Liver (tissue), 9 donors: ENCODE results near the gene MEGF11. TPM values are rescaled to one million over a fixed set of nuclear protein-coding genes. Genes with fewer than 3 reads are reported as not detected.
"Not testable (repeated sequence)": the region's sequence is repeated elsewhere in the genome, so short reads cannot be mapped to it uniquely, and the experiment has no call there.

Experiments used
- DNase-seq: peaks from one replicate; pipeline ENCODE4 v3.0.0-alpha.2; 2017; ENCODE audit warnings: low spot score
- H3K27ac ChIP-seq, 2 donors: one replicate each; pipeline ENCODE4 v1.7.0; 2013; ENCODE audit warnings: inconsistent platforms in 2 of 2, low read length in 2 of 2, control low read depth in 1 of 2, low read depth in 1 of 2, mild to moderate bottlenecking in 1 of 2
- H3K27me3 ChIP-seq, 4 donors: one replicate each; pipeline versions ENCODE4 v1.6.1 to v1.7.0; 2013; ENCODE audit warnings: low read length in 3 of 4, inconsistent platforms in 1 of 4, mild to moderate bottlenecking in 1 of 4, moderate library complexity in 1 of 4; ENCODE audit not compliant: control insufficient read depth in 4 of 4, insufficient read depth in 4 of 4
- H3K36me3 ChIP-seq, 4 donors: one replicate each; pipeline versions ENCODE4 v1.6.1 to v1.7.0; 2013; ENCODE audit warnings: low read length in 3 of 4, mild to moderate bottlenecking in 3 of 4, low read depth in 1 of 4, moderate library complexity in 1 of 4; ENCODE audit not compliant: control insufficient read depth in 4 of 4, insufficient read depth in 3 of 4
- H3K4me1 ChIP-seq, 4 donors: one replicate each; pipeline versions ENCODE4 v1.6.1 to v1.7.0; 2013; ENCODE audit warnings: low read length in 3 of 4, mild to moderate bottlenecking in 3 of 4, moderate library complexity in 1 of 4; ENCODE audit not compliant: control insufficient read depth in 4 of 4, insufficient read depth in 4 of 4
- H3K4me3 ChIP-seq, 3 donors: one replicate each; pipeline versions ENCODE4 v1.6.1 to v1.7.0; 2013; ENCODE audit warnings: low read length in 3 of 3, control low read depth in 1 of 3, low read depth in 1 of 3, mild to moderate bottlenecking in 1 of 3
- H3K9ac ChIP-seq, 2 donors: one replicate each; pipeline ENCODE4 v1.7.0; 2013; ENCODE audit warnings: low read length in 2 of 2, mild to moderate bottlenecking in 2 of 2, moderate library complexity in 2 of 2, control low read depth in 1 of 2, low read depth in 1 of 2
- H3K9me3 ChIP-seq, 4 donors: one replicate each; pipeline versions ENCODE4 v1.6.1 to v1.7.0; 2013; ENCODE audit warnings: low read length in 3 of 4; ENCODE audit not compliant: control insufficient read depth in 4 of 4
- ATF3 ChIP-seq: IDR thresholded peaks from 2 replicates; pipeline ENCODE4 v1.6.1; 2016; ENCODE audit warnings: antibody characterized with exemption
- EGR1 ChIP-seq, 2 donors: IDR thresholded peaks; 2 replicates each; pipeline ENCODE4 v1.6.1; 2016 to 2018; ENCODE audit warnings: antibody characterized with exemption in 2 of 2, low read depth in 2 of 2
- FOXA1 ChIP-seq: IDR thresholded peaks from 2 replicates; pipeline ENCODE4 v1.6.1; 2016; ENCODE audit warnings: antibody characterized with exemption
- GABPA ChIP-seq, 2 donors: IDR thresholded peaks in 1 of 2; conservative IDR thresholded peaks in 1 of 2; 2 replicates each; pipeline ENCODE4 v1.6.1; 2016; ENCODE audit warnings: antibody characterized with exemption in 2 of 2, mild to moderate bottlenecking in 1 of 2, moderate library complexity in 1 of 2
- HNF4A ChIP-seq, 2 donors: conservative IDR thresholded peaks; 2 replicates each; pipeline ENCODE4 v1.6.1; 2016; ENCODE audit warnings: antibody characterized with exemption in 2 of 2, mild to moderate bottlenecking in 2 of 2
- HNF4G ChIP-seq: IDR thresholded peaks from 2 replicates; pipeline ENCODE4 v1.6.1; 2016; ENCODE audit warnings: antibody characterized with exemption
- JUND ChIP-seq, 2 donors: IDR thresholded peaks; 2 replicates each; pipeline ENCODE4 v1.6.1; 2016; ENCODE audit warnings: antibody characterized with exemption in 2 of 2
- NR2F2 ChIP-seq: IDR thresholded peaks from 2 replicates; pipeline ENCODE4 v1.6.1; 2016; ENCODE audit warnings: antibody characterized with exemption
- RAD21 ChIP-seq, 2 donors: IDR thresholded peaks; 2 replicates each; pipeline ENCODE4 v1.6.1; 2016; ENCODE audit warnings: antibody characterized with exemption in 2 of 2, mild to moderate bottlenecking in 2 of 2
- RXRA ChIP-seq, 2 donors: IDR thresholded peaks; 2 replicates each; pipeline ENCODE4 v1.6.1; 2017 to 2018; ENCODE audit warnings: antibody characterized with exemption in 2 of 2, mild to moderate bottlenecking in 1 of 2
- SP1 ChIP-seq: IDR thresholded peaks from 2 replicates; pipeline ENCODE4 v1.6.1; 2018; ENCODE audit warnings: antibody characterized with exemption, mild to moderate bottlenecking
- ZBTB33 ChIP-seq: IDR thresholded peaks from 2 replicates; pipeline ENCODE4 v1.6.1; 2016; ENCODE audit warnings: antibody characterized with exemption
- WGBS: extraction: QIAGEN DNeasy Blood & Tissue Kit; methylation state at CpG from one replicate; pipeline ENCODE4 v1.1.7; 2013; 5-methylcytosine and 5-hydroxymethylcytosine counted together
- polyA plus RNA-seq, 2 donors: library from polyadenylated mRNA; stranded (reverse) in 1 of 2; unstranded in 1 of 2; fragments of 200-250 nt in 1 of 2; fragments of >200 nt in 1 of 2; fragmentation: Nextera tagmentation in 1 of 2; extraction: Ambion mirVana in 1 of 2; gene quantifications; one replicate each; pipeline versions ENCODE4 v1.2.1 to v1.2.3, GENCODE V29; 2013 to 2015
- total RNA-seq, 2 donors: library from RNA; depleted of rRNA; stranded (reverse); fragments of >200 nt; gene quantifications; one replicate each; pipeline ENCODE4 v1.2.3, GENCODE V29; 2014
- TF ChIP-seq, protein P1 (sequence below): IDR thresholded peaks from 2 replicates; pipeline ENCODE4 v1.6.1; 2016; ENCODE audit warnings: antibody characterized with exemption, mild to moderate bottlenecking
- donor health status: healthy.
- donor health status: healthy.
- donor health status: healthy.
- donor health status: healthy.
- donor health status: healthy.

MEGF11 gene
- total and polyA plus RNA-seq, 4 donors, result under 0.01 to 0.51 (median 0.03) TPM; not detected in 1

DNA sequence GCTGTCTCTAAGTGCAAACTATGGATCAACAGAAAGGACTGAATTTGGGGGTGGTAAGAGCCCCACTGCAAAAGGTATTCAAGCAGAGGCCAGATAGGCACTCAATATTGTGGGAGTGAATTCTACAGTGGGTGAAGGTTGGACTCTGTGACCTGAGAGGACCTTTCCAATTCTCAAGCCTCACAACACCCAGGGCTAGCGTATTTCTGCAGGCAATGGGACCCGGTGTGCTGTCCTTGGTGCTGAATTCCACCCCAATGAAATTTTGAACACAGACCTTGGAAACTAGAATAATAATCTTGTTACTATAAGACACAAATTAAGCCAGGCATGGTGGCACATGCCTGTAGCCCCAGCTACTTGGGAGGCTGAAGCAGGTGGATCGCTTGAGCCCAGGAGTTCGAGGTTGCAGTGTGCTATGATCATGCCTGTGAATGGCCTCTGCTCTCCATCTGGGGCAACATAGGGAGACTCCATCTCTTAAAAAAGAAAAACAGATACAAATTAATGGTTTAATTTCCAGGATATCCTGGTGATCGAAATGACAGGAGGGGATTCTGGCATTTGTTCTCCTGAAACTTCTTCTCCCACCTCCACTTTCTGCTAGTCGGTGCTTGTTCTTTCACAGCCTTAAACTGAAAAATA lies 248.8 kb downstream of the MEGF11 start:
- no peak for DNase-seq
- H3K27me3 ChIP-seq, result peaks cover 0 to 2% (median 0%) of the 10 kb centered on the region in 4 donors
- H3K36me3 ChIP-seq, result no peaks in the 10 kb centered on the region
- WGBS, result 42% methylated on average over 6 of the region's 6 CpGs
- TF ChIP-seq, protein P1, sequence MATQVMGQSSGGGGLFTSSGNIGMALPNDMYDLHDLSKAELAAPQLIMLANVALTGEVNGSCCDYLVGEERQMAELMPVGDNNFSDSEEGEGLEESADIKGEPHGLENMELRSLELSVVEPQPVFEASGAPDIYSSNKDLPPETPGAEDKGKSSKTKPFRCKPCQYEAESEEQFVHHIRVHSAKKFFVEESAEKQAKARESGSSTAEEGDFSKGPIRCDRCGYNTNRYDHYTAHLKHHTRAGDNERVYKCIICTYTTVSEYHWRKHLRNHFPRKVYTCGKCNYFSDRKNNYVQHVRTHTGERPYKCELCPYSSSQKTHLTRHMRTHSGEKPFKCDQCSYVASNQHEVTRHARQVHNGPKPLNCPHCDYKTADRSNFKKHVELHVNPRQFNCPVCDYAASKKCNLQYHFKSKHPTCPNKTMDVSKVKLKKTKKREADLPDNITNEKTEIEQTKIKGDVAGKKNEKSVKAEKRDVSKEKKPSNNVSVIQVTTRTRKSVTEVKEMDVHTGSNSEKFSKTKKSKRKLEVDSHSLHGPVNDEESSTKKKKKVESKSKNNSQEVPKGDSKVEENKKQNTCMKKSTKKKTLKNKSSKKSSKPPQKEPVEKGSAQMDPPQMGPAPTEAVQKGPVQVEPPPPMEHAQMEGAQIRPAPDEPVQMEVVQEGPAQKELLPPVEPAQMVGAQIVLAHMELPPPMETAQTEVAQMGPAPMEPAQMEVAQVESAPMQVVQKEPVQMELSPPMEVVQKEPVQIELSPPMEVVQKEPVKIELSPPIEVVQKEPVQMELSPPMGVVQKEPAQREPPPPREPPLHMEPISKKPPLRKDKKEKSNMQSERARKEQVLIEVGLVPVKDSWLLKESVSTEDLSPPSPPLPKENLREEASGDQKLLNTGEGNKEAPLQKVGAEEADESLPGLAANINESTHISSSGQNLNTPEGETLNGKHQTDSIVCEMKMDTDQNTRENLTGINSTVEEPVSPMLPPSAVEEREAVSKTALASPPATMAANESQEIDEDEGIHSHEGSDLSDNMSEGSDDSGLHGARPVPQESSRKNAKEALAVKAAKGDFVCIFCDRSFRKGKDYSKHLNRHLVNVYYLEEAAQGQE, result peak; percentile 99
- no peak for TF ChIP-seq ZBTB33
- no peaks in the 10 kb centered on the region for H3K4me1 ChIP-seq
- no peak overlapping the region for H3K9ac ChIP-seq
- no peak overlapping the region for H3K4me3 ChIP-seq
- H3K9me3 ChIP-seq, result no peaks in the 10 kb centered on the region
- H3K27ac ChIP-seq, result no peak overlapping the region

DNA sequence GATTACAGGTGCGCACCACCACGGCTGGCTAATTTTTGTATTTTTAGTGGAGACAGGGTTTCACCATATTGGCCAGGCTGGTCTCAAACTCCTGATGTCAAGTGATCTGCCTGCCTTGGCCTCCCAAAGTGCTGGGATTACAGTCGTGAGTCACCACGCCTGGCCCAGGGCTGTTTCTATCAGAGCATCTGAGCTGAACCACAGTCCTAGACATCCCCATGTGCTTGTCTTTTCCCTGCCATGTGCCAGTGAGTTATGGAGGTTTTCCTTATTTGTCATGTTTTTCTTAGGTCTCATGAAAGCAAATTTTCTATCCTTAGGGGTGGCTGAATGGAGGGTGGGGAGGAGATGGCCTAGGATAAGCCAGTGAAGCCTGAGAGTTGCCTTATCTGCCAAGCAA lies 250.4 kb downstream of the MEGF11 start:
- not testable (repeated sequence) for DNase-seq, H3K9ac ChIP-seq, H3K4me1 ChIP-seq, H3K4me3 ChIP-seq, H3K27ac ChIP-seq, H3K9me3 ChIP-seq, H3K36me3 ChIP-seq, H3K27me3 ChIP-seq
- WGBS, result 86% methylated on average over 4 of the region's 4 CpGs

- Histone ChIP-seq H3K27me3 (peaks cover 0 to 2% (median 0%) of the 10 kb centered on the region in 4 donors), H3K36me3 (no peaks in the 10 kb centered on the region), H3K4me1 (no peaks in the 10 kb centered on the region), H3K27ac (no peak overlapping the region), H3K4me3 (no peak overlapping the region), H3K9me3 (no peaks in the 10 kb centered on the region), H3K9ac (no peak overlapping the region)
- no peak for DNase-seq
- no peak for TF ChIP-seq JUND (IDR thresholded peaks at IDR 0.05)
- TF ChIP-seq NR2F2, result no peak
- TF ChIP-seq GABPA (IDR thresholded peaks at IDR 0.05 in 1 of 2, conservative IDR thresholded peaks at IDR 0.05 in 1 of 2), result no peak
- no peak for TF ChIP-seq RAD21 (IDR thresholded peaks at IDR 0.05)
- no peak for TF ChIP-seq ATF3
- TF ChIP-seq EGR1 (IDR thresholded peaks at IDR 0.05; ENCODE audit: low read depth in 2 of 2), result no peak
- no peak for TF ChIP-seq HNF4G
- no peak for TF ChIP-seq RXRA (IDR thresholded peaks at IDR 0.05)
- no peak for TF ChIP-seq SP1
- TF ChIP-seq HNF4A (conservative IDR thresholded peaks at IDR 0.05), result no peak
- no peak for TF ChIP-seq FOXA1
- 28% methylated on average over 8 of the region's 8 CpGs for WGBS
These were observed 251.7 kb downstream of the MEGF11 start for GRCh38 chr15:66001717-66002426.
